AG09309 (cell line): Measurements from ENCODE around the gene TFB2M.

Experiments used
- DNase-seq: peaks from one replicate; pipeline ENCODE4 v3.0.0-alpha.2; 2010; ENCODE audit warnings: low read depth
- H3K4me3 ChIP-seq: 2 replicates; pipeline ENCODE4 v1.5.1; 2011; ENCODE audit warnings: mild to moderate bottlenecking, low read depth, low read length, moderate library complexity; ENCODE audit not compliant: control insufficient read depth
- TF ChIP-seq, protein P1 (sequence below): IDR thresholded peaks from 2 replicates; pipeline ENCODE4 v1.5.1; 2011; ENCODE audit warnings: mild to moderate bottlenecking, low read depth, low read length, inconsistent platforms; ENCODE audit not compliant: insufficient read depth, control insufficient read depth; ENCODE audit errors: missing control alignments

The TFB2M gene

GRCh38 chr1:246491551-246492053 lies 74.5 kb downstream of the TFB2M start:
- DNase-seq = no peak
- H3K4me3 ChIP-seq = no peak overlapping the region
- TF ChIP-seq, protein P1, sequence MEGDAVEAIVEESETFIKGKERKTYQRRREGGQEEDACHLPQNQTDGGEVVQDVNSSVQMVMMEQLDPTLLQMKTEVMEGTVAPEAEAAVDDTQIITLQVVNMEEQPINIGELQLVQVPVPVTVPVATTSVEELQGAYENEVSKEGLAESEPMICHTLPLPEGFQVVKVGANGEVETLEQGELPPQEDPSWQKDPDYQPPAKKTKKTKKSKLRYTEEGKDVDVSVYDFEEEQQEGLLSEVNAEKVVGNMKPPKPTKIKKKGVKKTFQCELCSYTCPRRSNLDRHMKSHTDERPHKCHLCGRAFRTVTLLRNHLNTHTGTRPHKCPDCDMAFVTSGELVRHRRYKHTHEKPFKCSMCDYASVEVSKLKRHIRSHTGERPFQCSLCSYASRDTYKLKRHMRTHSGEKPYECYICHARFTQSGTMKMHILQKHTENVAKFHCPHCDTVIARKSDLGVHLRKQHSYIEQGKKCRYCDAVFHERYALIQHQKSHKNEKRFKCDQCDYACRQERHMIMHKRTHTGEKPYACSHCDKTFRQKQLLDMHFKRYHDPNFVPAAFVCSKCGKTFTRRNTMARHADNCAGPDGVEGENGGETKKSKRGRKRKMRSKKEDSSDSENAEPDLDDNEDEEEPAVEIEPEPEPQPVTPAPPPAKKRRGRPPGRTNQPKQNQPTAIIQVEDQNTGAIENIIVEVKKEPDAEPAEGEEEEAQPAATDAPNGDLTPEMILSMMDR = no peak
